LNCaP clone FGC (cell line): ENCODE measurements around the gene ZCCHC24.
A peak's percentile ranks its signal among the peaks of the same experiment; 100 is the strongest.
"Not testable (repeated sequence)": the region's sequence is repeated elsewhere in the genome, so short reads cannot be mapped to it uniquely, and the experiment has no call there.

Experiments
- DNase-seq: peaks from one replicate; pipeline ENCODE4 v3.0.0-alpha.2; 2011; ENCODE audit warnings: low read depth
- H3K4me3 ChIP-seq: 2 replicates; pipeline ENCODE4 v1.5.1; 2011; ENCODE audit warnings: mild to moderate bottlenecking, low read depth, low read length, control low read depth
- CTCF ChIP-seq: IDR thresholded peaks from 2 replicates; pipeline ENCODE4 v1.5.1; 2012; ENCODE audit warnings: mild to moderate bottlenecking; ENCODE audit not compliant: control insufficient read depth, insufficient read depth; ENCODE audit errors: extremely low read depth

ZCCHC24 gene

GRCh38 chr10:79344502-79345195, 100.8 kb downstream of the ZCCHC24 start:
- peak; percentile 44 for DNase-seq
- no peak for TF ChIP-seq CTCF
- no peak overlapping the region for H3K4me3 ChIP-seq

- no peak for TF ChIP-seq CTCF
- H3K4me3 ChIP-seq = 0 out of 2 replicates have a peak overlapping the region, but pooled peaks have one; percentile 3
- DNase-seq = peak; percentile 80
Observed at GRCh38 chr10:79342811-79343561, 102.4 kb downstream of the ZCCHC24 start.

GRCh38 chr10:79342295-79342761, 103.1 kb downstream of the ZCCHC24 start:
- TF ChIP-seq CTCF = no peak
- peak; percentile 88 for DNase-seq
- H3K4me3 ChIP-seq = 0 out of 2 replicates have a peak overlapping the region, but pooled peaks have one; percentile 3

- no peak for TF ChIP-seq CTCF
- DNase-seq = no peak
- H3K4me3 ChIP-seq = no peak overlapping the region
Observed at GRCh38 chr10:79340646-79341244, 104.7 kb downstream of the ZCCHC24 start.

GRCh38 chr10:79339266-79339665, 106.2 kb downstream of the ZCCHC24 start:
- H3K4me3 ChIP-seq = no peak overlapping the region
- TF ChIP-seq CTCF = no peak
- no peak for DNase-seq

GRCh38 chr10:79337783-79338469, 107.5 kb downstream of the ZCCHC24 start:
- DNase-seq, H3K4me3 ChIP-seq: not testable (repeated sequence)

- no peak for DNase-seq
- no peak overlapping the region for H3K4me3 ChIP-seq
- TF ChIP-seq CTCF = no peak
Observed at GRCh38 chr10:79336739-79337138, 108.7 kb downstream of the ZCCHC24 start.
